ENCODE data around the gene COL9A3. TPM values are rescaled to one million over a fixed set of nuclear protein-coding genes. Genes with fewer than 3 reads are reported as not detected.

The COL9A3 gene
- total and polyA plus RNA-seq, 8 donors: 2.3 to 107 (median 56.2) TPM

- DNase-seq (peak in 1 of 4 donors; percentile 25), ATAC-seq (no peak)
- intact Hi-C loops (cut with DNase I): no loop called here
- no peaks in the 10 kb centered on the region for H3K9me3 ChIP-seq
- peaks cover 7 to 15% of the 10 kb centered on the region in 2 donors for H3K4me1 ChIP-seq
- no peak overlapping the region for H3K4me3 ChIP-seq
- H3K27ac ChIP-seq: no peak overlapping the region
- H3K27me3 ChIP-seq: peaks cover 0 to 12% of the 10 kb centered on the region in 2 donors
- peaks cover 0 to 33% of the 10 kb centered on the region in 2 donors for H3K36me3 ChIP-seq
- no peak for TF ChIP-seq CTCF (IDR thresholded peaks at IDR 0.05)
Measured at GRCh38 chr20:62856931-62857619, 40.2 kb downstream of the COL9A3 start.

GRCh38 chr20:62858058-62858830 is 41.4 kb downstream of the COL9A3 start:
- Histone ChIP-seq H3K27ac (no peak overlapping the region), H3K4me1 (peaks cover 7 to 19% of the 10 kb centered on the region in 2 donors), H3K9me3 (no peaks in the 10 kb centered on the region), H3K4me3 (no peak overlapping the region), H3K36me3 (peaks cover 0 to 25% of the 10 kb centered on the region in 2 donors), H3K27me3 (peaks cover 0 to 12% of the 10 kb centered on the region in 2 donors)
- ATAC-seq: no peak
- no peak for TF ChIP-seq CTCF (IDR thresholded peaks at IDR 0.05)
- intact Hi-C loops (cut with DNase I): no loop called here
- DNase-seq: peak in 1 of 4 donors; percentile 29

GRCh38 chr20:62859721-62860120 is 42.9 kb downstream of the COL9A3 start:
- no peak for TF ChIP-seq CTCF (IDR thresholded peaks at IDR 0.05)
- ATAC-seq (no peak), DNase-seq (peak in 1 of 4 donors; percentile 23)
- Histone ChIP-seq H3K9me3 (no peaks in the 10 kb centered on the region), H3K4me3 (no peak overlapping the region), H3K4me1 (peaks cover 7 to 19% of the 10 kb centered on the region in 2 donors), H3K27me3 (peaks cover 0 to 12% of the 10 kb centered on the region in 2 donors), H3K36me3 (peaks cover 0 to 14% of the 10 kb centered on the region in 2 donors), H3K27ac (no peak overlapping the region)
- intact Hi-C loops (cut with DNase I): no loop called here

- Histone ChIP-seq H3K36me3 (peaks cover 0 to 10% of the 10 kb centered on the region in 2 donors), H3K4me1 (peaks cover 7 to 19% of the 10 kb centered on the region in 2 donors), H3K27ac (no peak overlapping the region), H3K4me3 (peak overlapping the region; percentile 5 to 42), H3K9me3 (no peaks in the 10 kb centered on the region), H3K27me3 (peaks cover 0 to 12% of the 10 kb centered on the region in 2 donors)
- intact Hi-C loops (cut with DNase I): no loop called here
- TF ChIP-seq CTCF (IDR thresholded peaks at IDR 0.05): no peak
- no peak for ATAC-seq
- DNase-seq: peak in 2 of 4 donors; percentile 35 to 79
Measured at GRCh38 chr20:62860391-62860923, 43.6 kb downstream of the COL9A3 start.
